GM19240 (cell line): ENCODE results near the gene COX4I1.
A peak's percentile ranks its signal among the peaks of the same experiment; 100 is the strongest.

Experiments
- DNase-seq: peaks from one replicate; pipeline ENCODE4 v3.0.0; 2011; ENCODE audit warnings: low spot score; ENCODE audit not compliant: insufficient read length

The COX4I1 gene

GRCh38 chr16:85799497-85800320, at the start of gene COX4I1, which contains the start of gene EMC8:
Gene COX4I1 (plus strand): TSS chr16:85799695. CDS start chr16:85801206, 1,511 bp downstream.
Gene EMC8 (minus strand): TSS chr16:85799544. CDS start chr16:85799295, 249 bp downstream.
- peak; percentile 92 for DNase-seq

GRCh38 chr16:85749771-85750145, 49.7 kb upstream of the COX4I1 start:
- DNase-seq: no peak

- DNase-seq: no peak
Observed at GRCh38 chr16:85750146-85750826, 49.2 kb upstream of the COX4I1 start.

- DNase-seq: no peak
Observed at GRCh38 chr16:85750827-85751697, 48.4 kb upstream of the COX4I1 start, which contains the start of gene C16orf74. Gene C16orf74 (minus strand): TSS chr16:85751096. CDS start chr16:85735217, 15,879 bp downstream.

GRCh38 chr16:85751698-85752501, 47.6 kb upstream of the COX4I1 start:
- no peak for DNase-seq

- no peak for DNase-seq
Observed at GRCh38 chr16:85752511-85753420, 46.7 kb upstream of the COX4I1 start.

GRCh38 chr16:85753559-85753958, 45.9 kb upstream of the COX4I1 start:
- DNase-seq: no peak

GRCh38 chr16:85753976-85754375, 45.5 kb upstream of the COX4I1 start:
- DNase-seq: no peak

- no peak for DNase-seq
Observed at GRCh38 chr16:85754413-85754812, 45.1 kb upstream of the COX4I1 start.

GRCh38 chr16:85755929-85756768, 43.3 kb upstream of the COX4I1 start:
- peak; percentile 45 for DNase-seq

GRCh38 chr16:85757341-85757822, 42.1 kb upstream of the COX4I1 start:
- DNase-seq: no peak

- DNase-seq: no peak
Observed at GRCh38 chr16:85759136-85759535, 40.4 kb upstream of the COX4I1 start.

GRCh38 chr16:85759631-85760419, 39.7 kb upstream of the COX4I1 start:
- no peak for DNase-seq

GRCh38 chr16:85761861-85762260, 37.6 kb upstream of the COX4I1 start:
- no peak for DNase-seq

- DNase-seq: no peak
Observed at GRCh38 chr16:85762970-85763369, 36.5 kb upstream of the COX4I1 start.

- no peak for DNase-seq
Observed at GRCh38 chr16:85763616-85764015, 35.9 kb upstream of the COX4I1 start.

GRCh38 chr16:85765211-85765610, 34.3 kb upstream of the COX4I1 start:
- no peak for DNase-seq

GRCh38 chr16:85765767-85766166, 33.7 kb upstream of the COX4I1 start:
- DNase-seq: no peak
